ENCODE data around the gene PKD1L1. TPM values are rescaled to one million over a fixed set of nuclear protein-coding genes. Genes with fewer than 3 reads are reported as not detected.

Gene PKD1L1
- total RNA-seq, 4 donors from 2014 or later: 0.41 to 37.4 (median 17.5) TPM

DNA sequence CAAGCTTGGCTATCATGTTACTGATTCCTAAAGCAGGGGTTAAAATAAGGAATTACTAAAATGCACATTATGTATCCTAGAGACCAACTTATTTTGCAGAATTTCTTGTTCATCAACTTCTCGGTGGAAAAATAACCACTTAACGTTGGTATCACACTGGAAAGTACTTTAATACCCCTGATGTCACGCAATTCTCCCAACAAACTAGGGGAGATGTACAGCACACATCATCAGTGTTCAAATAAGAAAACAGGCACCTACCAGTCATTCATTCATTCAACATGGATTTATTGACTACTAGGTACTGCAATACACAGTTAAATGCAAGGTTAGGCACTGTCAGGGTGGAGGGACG is 30.5 kb upstream of the PKD1L1 start:
- peak overlapping the region; percentile 54 to 79 (median 65) for H3K4me3 ChIP-seq
- no peaks in the 10 kb centered on the region for H3K27me3 ChIP-seq
- H3K27ac ChIP-seq: peak overlapping the region; percentile 83 to 91 (median 88)
- peaks cover 0 to 35% (median 19%) of the 10 kb centered on the region in 4 donors for H3K36me3 ChIP-seq
- no peak for DNase-seq
- H3K4me1 ChIP-seq: peaks cover 7 to 10% (median 9%) of the 10 kb centered on the region in 4 donors
- intact Hi-C loops (cut with DNase I; ENCODE audit: low total_unique reads): no loop called here
- in situ Hi-C loops (cut with MboI; ENCODE audit: low pct_ligation_motif_present in 1 of 4, low pct_unique_long_range_greater_than_20kb in 1 of 4, low sequenced_read_pairs in 3 of 4): no loop called here
- no peaks in the 10 kb centered on the region for H3K9me3 ChIP-seq
- TF ChIP-seq POLR2AphosphoS5 (IDR thresholded peaks at IDR 0.05): no peak
- TF ChIP-seq, protein P1, sequence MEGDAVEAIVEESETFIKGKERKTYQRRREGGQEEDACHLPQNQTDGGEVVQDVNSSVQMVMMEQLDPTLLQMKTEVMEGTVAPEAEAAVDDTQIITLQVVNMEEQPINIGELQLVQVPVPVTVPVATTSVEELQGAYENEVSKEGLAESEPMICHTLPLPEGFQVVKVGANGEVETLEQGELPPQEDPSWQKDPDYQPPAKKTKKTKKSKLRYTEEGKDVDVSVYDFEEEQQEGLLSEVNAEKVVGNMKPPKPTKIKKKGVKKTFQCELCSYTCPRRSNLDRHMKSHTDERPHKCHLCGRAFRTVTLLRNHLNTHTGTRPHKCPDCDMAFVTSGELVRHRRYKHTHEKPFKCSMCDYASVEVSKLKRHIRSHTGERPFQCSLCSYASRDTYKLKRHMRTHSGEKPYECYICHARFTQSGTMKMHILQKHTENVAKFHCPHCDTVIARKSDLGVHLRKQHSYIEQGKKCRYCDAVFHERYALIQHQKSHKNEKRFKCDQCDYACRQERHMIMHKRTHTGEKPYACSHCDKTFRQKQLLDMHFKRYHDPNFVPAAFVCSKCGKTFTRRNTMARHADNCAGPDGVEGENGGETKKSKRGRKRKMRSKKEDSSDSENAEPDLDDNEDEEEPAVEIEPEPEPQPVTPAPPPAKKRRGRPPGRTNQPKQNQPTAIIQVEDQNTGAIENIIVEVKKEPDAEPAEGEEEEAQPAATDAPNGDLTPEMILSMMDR (IDR thresholded peaks at IDR 0.05): no peak
- TF ChIP-seq POLR2A (IDR thresholded peaks at IDR 0.05): no peak
- WGBS, 2 donors (ENCODE audit: low coverage in 1 of 2): 4 to 7% methylated on average over 4 of the region's 4 CpGs

DNA sequence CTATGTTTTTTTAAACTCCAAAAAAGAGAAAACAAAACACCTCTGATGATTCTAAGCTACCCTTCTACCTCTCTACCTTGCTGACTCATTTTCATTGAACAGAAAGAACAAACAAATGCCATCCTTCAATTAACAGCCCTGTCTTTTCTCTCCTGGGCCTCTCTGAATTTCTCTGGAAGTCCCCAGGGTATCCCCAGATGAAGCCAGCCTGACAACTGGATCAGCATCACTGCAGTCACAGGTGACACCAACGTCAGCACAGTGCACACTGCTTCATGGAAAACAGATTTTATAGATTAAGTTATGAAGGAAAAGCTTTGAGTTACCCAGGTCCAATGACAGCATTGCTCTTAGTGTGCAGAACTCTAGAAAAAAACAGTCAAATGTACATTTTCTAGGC is 25.5 kb upstream of the PKD1L1 start:
- Histone ChIP-seq H3K36me3 (peaks cover 0 to 42% (median 20%) of the 10 kb centered on the region in 4 donors), H3K4me1 (peaks cover 12 to 43% (median 29%) of the 10 kb centered on the region in 4 donors), H3K9me3 (no peaks in the 10 kb centered on the region), H3K4me3 (no peak overlapping the region), H3K27ac (no peak overlapping the region), H3K27me3 (no peaks in the 10 kb centered on the region)
- WGBS, 2 donors (ENCODE audit: low coverage in 1 of 2): 50 to 77% methylated on average over 1 of the region's 1 CpG
- no peak for TF ChIP-seq EP300 (IDR thresholded peaks at IDR 0.05; ENCODE audit: low read depth)
- TF ChIP-seq, protein P1 (IDR thresholded peaks at IDR 0.05): no peak
- no peak for TF ChIP-seq POLR2A (IDR thresholded peaks at IDR 0.05)
- TF ChIP-seq POLR2AphosphoS5 (IDR thresholded peaks at IDR 0.05): no peak
- intact Hi-C loops (cut with DNase I; ENCODE audit: low total_unique reads): no loop called here
- no peak for DNase-seq
- in situ Hi-C loops (cut with MboI; ENCODE audit: low pct_ligation_motif_present in 1 of 4, low pct_unique_long_range_greater_than_20kb in 1 of 4, low sequenced_read_pairs in 3 of 4): no loop called here

DNA sequence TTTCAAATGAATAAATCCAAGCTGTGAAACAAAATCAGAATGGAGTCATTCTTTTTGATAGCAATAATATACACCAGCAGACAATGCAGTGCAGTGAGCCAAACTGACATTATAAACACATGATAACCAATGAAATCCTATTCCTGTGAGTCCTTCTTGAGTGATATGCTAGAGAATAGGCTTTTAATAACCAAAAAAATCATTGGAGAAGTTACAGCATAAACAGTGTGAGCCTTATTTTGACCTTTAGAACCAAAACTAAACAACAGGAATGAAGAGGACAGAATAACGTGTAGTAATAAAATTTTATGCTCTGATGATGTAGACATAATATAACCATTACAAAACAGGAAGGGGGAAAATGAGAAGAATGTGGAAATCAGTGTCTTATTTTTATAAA is 22.5 kb upstream of the PKD1L1 start:
- H3K27ac ChIP-seq: peak overlapping the region; percentile 79 to 92 (median 85)
- no peaks in the 10 kb centered on the region for H3K9me3 ChIP-seq
- in situ Hi-C loops (cut with MboI; ENCODE audit: low pct_ligation_motif_present in 1 of 4, low pct_unique_long_range_greater_than_20kb in 1 of 4, low sequenced_read_pairs in 3 of 4) (no loop called here), intact Hi-C loops (cut with DNase I; ENCODE audit: low total_unique reads) (no loop called here)
- no peak for DNase-seq
- no peaks in the 10 kb centered on the region for H3K27me3 ChIP-seq
- H3K36me3 ChIP-seq: peaks cover 0 to 47% (median 15%) of the 10 kb centered on the region in 4 donors
- TF ChIP-seq, protein P1 (IDR thresholded peaks at IDR 0.05): no peak
- TF ChIP-seq POLR2A (IDR thresholded peaks at IDR 0.05) (no peak), POLR2AphosphoS5 (IDR thresholded peaks at IDR 0.05) (no peak), EP300 (IDR thresholded peaks at IDR 0.05; ENCODE audit: low read depth) (no peak)
- H3K4me3 ChIP-seq: no peak overlapping the region
- WGBS, 2 donors (ENCODE audit: low coverage in 1 of 2): 31 to 32% methylated on average over 1 of the region's 1 CpG
- peaks cover 6 to 36% (median 24%) of the 10 kb centered on the region in 4 donors for H3K4me1 ChIP-seq

DNA sequence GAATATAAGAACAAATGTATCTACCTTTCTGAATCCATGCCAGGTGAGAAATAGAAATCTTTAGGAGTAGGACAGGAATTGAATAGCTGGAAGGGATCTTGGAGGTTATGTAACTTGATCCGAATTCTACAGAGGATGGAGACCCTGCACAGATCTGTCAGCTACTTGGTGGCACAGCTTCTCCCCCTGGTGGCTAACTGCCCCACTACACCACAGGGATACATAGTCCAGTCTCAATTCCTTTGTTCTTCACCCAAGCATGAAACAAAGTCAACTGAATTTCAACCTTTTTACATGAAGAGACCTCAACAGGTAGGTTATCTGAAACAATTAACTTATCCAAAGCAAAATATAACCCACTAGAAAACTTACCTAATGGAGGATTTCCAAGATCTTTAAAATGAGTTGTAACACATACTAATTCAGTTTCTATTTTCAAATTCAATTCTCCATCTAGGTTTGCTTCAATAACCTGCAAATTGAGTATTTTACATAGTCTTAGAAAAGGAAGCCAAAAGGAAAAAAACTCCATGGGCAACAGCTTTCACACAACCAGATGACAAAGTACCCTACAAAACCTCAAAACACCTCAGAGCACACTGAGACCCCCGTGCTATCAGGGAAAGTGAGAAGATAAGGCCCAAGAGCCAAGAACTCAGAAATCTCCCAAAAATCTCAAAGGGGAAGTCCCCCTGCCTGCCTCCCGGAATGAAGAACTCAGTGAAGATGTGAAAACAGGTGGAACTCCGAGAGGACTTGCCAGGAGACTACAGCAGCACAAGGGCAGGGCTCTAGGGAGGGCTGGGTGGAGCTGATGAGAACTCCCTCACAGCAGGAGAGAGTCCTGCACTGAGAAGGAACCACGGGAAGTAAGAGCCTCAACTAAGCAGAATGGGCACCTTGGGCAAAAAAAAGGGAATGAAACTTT is 20.8 kb upstream of the PKD1L1 start:
- Histone ChIP-seq H3K9me3 (no peaks in the 10 kb centered on the region), H3K4me3 (no peak overlapping the region), H3K27me3 (no peaks in the 10 kb centered on the region), H3K4me1 (peaks cover 6 to 36% (median 24%) of the 10 kb centered on the region in 4 donors), H3K27ac (peak overlapping the region; percentile 79 to 92 (median 85)), H3K36me3 (peaks cover 0 to 50% (median 22%) of the 10 kb centered on the region in 4 donors)
- TF ChIP-seq POLR2A (IDR thresholded peaks at IDR 0.05): no peak
- TF ChIP-seq EP300 (IDR thresholded peaks at IDR 0.05; ENCODE audit: low read depth): no peak
- TF ChIP-seq POLR2AphosphoS5 (IDR thresholded peaks at IDR 0.05): peak in 1 of 3 donors; percentile 41
- TF ChIP-seq, protein P1 (IDR thresholded peaks at IDR 0.05): peak; percentile 71 to 88 (median 82)
- DNase-seq: peak; percentile 76
- intact Hi-C loops (cut with DNase I; ENCODE audit: low total_unique reads) (no loop called here), in situ Hi-C loops (cut with MboI; ENCODE audit: low pct_ligation_motif_present in 1 of 4, low pct_unique_long_range_greater_than_20kb in 1 of 4, low sequenced_read_pairs in 3 of 4) (no loop called here)
- WGBS, 2 donors (ENCODE audit: low coverage in 1 of 2): 60% methylated on average over 3 to 5 of the region's 5 CpGs

All from transverse colon (tissue), 4 donors.